Endodermal cell (in vitro differentiated cells): ENCODE data around the gene TAF5L. TPM values are rescaled to one million over a fixed set of nuclear protein-coding genes. Genes with fewer than 3 reads are reported as not detected.

Experiments used
- DNase-seq: peaks from one replicate; pipeline ENCODE4 v3.0.0-alpha.2; 2017
- H3K27ac ChIP-seq: 2 replicates; pipeline ENCODE4 v1.5.1; 2013; ENCODE audit warnings: mild to moderate bottlenecking, low read depth, low read length, moderate library complexity
- H3K27me3 ChIP-seq: 2 replicates; pipeline ENCODE4 v1.6.1; 2013; ENCODE audit warnings: mild to moderate bottlenecking, low read length, moderate library complexity; ENCODE audit not compliant: insufficient read depth, control insufficient read depth, poor library complexity, severe bottlenecking
- H3K36me3 ChIP-seq: 2 replicates; pipeline ENCODE4 v1.7.0; 2013; ENCODE audit warnings: mild to moderate bottlenecking, low read length, moderate library complexity; ENCODE audit not compliant: control insufficient read depth, insufficient read depth
- H3K4me1 ChIP-seq: one replicate; pipeline ENCODE4 v1.7.0; 2013; ENCODE audit warnings: low read length; ENCODE audit not compliant: control insufficient read depth, insufficient read depth
- H3K4me3 ChIP-seq: 2 replicates; pipeline ENCODE4 v1.5.1; 2013; ENCODE audit warnings: mild to moderate bottlenecking, low read length, moderate library complexity
- H3K9ac ChIP-seq: 2 replicates; pipeline ENCODE4 v1.6.1; 2013; ENCODE audit warnings: mild to moderate bottlenecking, low read length, moderate library complexity; ENCODE audit not compliant: poor library complexity, severe bottlenecking; ENCODE audit errors: extremely low read depth
- H3K9me3 ChIP-seq: 2 replicates; pipeline ENCODE4 v1.6.1; 2013; ENCODE audit warnings: mild to moderate bottlenecking, low read length, moderate library complexity; ENCODE audit not compliant: control insufficient read depth
- H3K27ac Mint-ChIP-seq: 2 replicates; pipeline ENCODE4 v1.8.0; 2020; ENCODE audit warnings: mixed read lengths
- H3K27me3 Mint-ChIP-seq: 2 replicates; pipeline ENCODE4 v1.8.0; 2021; ENCODE audit warnings: mild to moderate bottlenecking, mixed read lengths; ENCODE audit not compliant: insufficient read depth
- H3K36me3 Mint-ChIP-seq: 2 replicates; pipeline ENCODE4 v1.8.0; 2020; ENCODE audit warnings: low read depth, mixed read lengths
- H3K4me1 Mint-ChIP-seq: 2 replicates; pipeline ENCODE4 v1.8.0; 2020; ENCODE audit warnings: mixed read lengths
- H3K4me3 Mint-ChIP-seq: 2 replicates; pipeline ENCODE4 v1.8.0; 2020; ENCODE audit warnings: mild to moderate bottlenecking, moderate library complexity, mixed read lengths
- H3K9me3 Mint-ChIP-seq: 2 replicates; pipeline ENCODE4 v1.8.0; 2020; ENCODE audit warnings: mild to moderate bottlenecking, mixed read lengths
- CTCF ChIP-seq: fragments of 200-600 bp; sonication (generic); conservative IDR thresholded peaks from 2 replicates; pipeline ENCODE4 v1.5.0; 2021; ENCODE audit warnings: antibody characterized with exemption, mild to moderate bottlenecking
- WGBS, 2 experiments: methylation state at CpG; one replicate each; pipeline versions ENCODE4 v1.1.5 to v1.1.7; 2013; ENCODE audit warnings: missing lambda C conversion rate in 2 of 2, mixed read lengths in 1 of 2; ENCODE audit not compliant: insufficient coverage in 1 of 2, insufficient read length in 1 of 2; 5-methylcytosine and 5-hydroxymethylcytosine counted together
- total RNA-seq, 2 donors: library from RNA; stranded (reverse); fragmentation: NEBNext Ultra II Directional in 1 of 2; extraction: Animal tissue kit (Norgen Biotek cat#: 25700) in 1 of 2; gene quantifications; 2 replicates in 1 of 2; 3 replicates in 1 of 2; pipeline ENCODE4 v1.2.1, GENCODE V29; 2021

The TAF5L gene
- total RNA-seq, 2 donors from 2014 or later = 13.1 to 17.7 TPM

DNA sequence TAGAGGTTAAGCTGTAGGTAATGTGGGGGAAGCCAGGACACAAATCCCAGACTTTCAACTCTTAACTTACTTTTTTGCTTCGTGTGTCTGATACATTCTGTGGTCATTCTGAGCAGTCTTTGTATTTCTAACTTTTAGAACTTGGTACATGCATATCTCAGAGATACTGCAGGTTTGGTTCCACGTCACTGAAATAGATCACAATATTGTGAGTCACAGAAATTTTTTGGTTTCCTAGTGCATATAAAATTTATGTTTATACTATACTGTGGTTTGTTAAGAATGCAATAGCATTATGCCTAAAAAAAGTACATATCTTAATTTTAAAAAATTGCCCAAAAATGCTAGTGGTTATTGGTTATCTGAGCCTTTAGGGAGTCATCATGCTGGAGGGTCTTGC, 3.3 kb upstream of the TAF5L start:
- Mint-ChIP-seq H3K27ac (no peak overlapping the region), H3K27me3 (no peaks in the 10 kb centered on the region), H3K4me3 (no peak overlapping the region), H3K4me1 (peaks cover 16% of the 10 kb centered on the region), H3K36me3 (peaks cover 16% of the 10 kb centered on the region), H3K9me3 (no peaks in the 10 kb centered on the region)
- Histone ChIP-seq H3K9ac (no peak overlapping the region), H3K4me3 (no peak overlapping the region), H3K27me3 (no peaks in the 10 kb centered on the region), H3K27ac (no peak overlapping the region), H3K9me3 (no peaks in the 10 kb centered on the region), H3K4me1 (peaks cover 7% of the 10 kb centered on the region), H3K36me3 (peaks cover 28% of the 10 kb centered on the region)
- TF ChIP-seq CTCF = no peak
- DNase-seq = no peak
- WGBS, 2 experiments = 97 to 100% methylated on average over 1 to 2 of the region's 2 CpGs

DNA sequence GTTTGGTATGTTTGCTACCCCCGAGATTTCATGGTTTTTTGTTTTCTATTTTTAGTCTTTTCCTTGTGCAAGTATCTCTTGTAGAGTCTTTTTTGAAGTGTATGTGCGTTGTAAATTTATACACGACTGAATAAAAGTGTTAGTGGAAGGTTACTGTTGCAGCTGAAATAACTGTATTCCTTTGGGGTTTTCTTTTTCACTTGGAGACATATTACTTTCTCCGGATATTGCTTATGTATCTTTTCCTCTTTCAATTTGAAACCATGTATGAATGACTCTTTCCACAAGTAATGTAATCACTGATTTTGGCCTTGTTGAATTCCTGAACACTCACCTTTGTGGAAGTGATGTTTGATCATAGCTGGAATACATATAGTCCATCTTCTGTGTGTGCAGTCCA, 1.1 kb upstream of the TAF5L start:
- Histone ChIP-seq H3K4me1 (peaks cover 7% of the 10 kb centered on the region), H3K9ac (peak overlapping the region; percentile 52), H3K36me3 (peaks cover 13% of the 10 kb centered on the region), H3K27ac (no peak overlapping the region), H3K27me3 (no peaks in the 10 kb centered on the region), H3K9me3 (no peaks in the 10 kb centered on the region), H3K4me3 (peak overlapping the region; percentile 97)
- no peak for TF ChIP-seq CTCF
- Mint-ChIP-seq H3K36me3 (peaks cover 13% of the 10 kb centered on the region), H3K27me3 (no peaks in the 10 kb centered on the region), H3K9me3 (no peaks in the 10 kb centered on the region), H3K4me1 (peaks cover 25% of the 10 kb centered on the region), H3K27ac (no peak overlapping the region), H3K4me3 (peak overlapping the region; percentile 94)
- no peak for DNase-seq
- WGBS, 2 experiments = 5 to 23% methylated on average over 4 of the region's 4 CpGs

DNA sequence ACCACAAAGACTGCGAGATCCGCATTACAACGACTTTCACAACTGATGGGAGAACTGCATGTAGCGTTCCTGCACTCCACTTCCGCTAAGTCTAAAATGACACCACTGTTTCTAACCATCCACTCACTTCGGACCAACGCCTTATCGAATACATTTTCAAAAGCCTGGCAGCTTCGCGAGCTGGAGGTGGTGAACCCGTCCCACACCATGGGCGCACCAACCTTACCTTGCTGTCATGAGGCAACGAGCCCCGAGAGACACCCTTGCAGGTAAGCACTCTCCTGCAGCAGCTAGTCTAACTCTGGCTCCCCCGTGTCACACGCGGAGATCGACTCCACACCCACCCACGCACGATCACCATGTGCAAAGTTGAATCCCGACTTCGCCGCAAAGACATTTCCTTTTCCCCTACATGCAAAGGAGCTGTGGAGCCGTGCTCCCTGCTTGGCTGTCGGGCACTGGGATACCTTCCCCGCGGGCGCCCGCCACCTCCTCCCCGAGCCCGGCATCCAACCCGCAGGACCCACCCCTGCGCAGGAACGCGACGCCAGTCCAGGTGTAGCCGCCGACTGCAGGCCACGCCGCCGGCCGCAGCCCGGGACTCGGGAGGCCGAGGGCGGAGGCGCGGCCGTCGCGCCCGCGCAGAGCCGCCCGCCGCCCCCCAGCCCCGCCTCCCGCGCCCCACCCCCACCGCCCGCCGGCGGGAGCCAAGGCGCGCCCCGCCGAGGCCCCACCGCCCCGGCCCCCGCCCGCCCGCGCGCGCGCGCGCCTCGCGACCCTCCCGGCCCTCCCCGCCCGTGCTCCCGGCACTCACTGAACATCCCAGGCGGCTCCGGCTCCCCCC, 629 bp downstream of the TAF5L start:
- H3K4me1 Mint-ChIP-seq = peaks cover 25% of the 10 kb centered on the region
- H3K27ac Mint-ChIP-seq = peak overlapping the region; percentile 19
- H3K9me3 Mint-ChIP-seq = no peaks in the 10 kb centered on the region
- H3K36me3 Mint-ChIP-seq = peaks cover 13% of the 10 kb centered on the region
- peak; percentile 84 for DNase-seq
- Histone ChIP-seq H3K9me3 (no peaks in the 10 kb centered on the region), H3K27me3 (no peaks in the 10 kb centered on the region), H3K4me1 (peaks cover 7% of the 10 kb centered on the region), H3K27ac (no peak overlapping the region), H3K4me3 (peak overlapping the region; percentile 96), H3K9ac (peak overlapping the region; percentile 61), H3K36me3 (peaks cover 8% of the 10 kb centered on the region)
- H3K4me3 Mint-ChIP-seq = peak overlapping the region; percentile 94
- no peaks in the 10 kb centered on the region for H3K27me3 Mint-ChIP-seq
- no peak for TF ChIP-seq CTCF
- 0 to 1% methylated on average over 7 to 68 of the region's 86 CpGs for WGBS, 2 experiments
